KOPT-K1 (cell line): Measurements from ENCODE around the gene CARMIL3.

Source experiments
- H3K27ac ChIP-seq: fragments of 200-600 bp; sonication (generic); 2 replicates; pipeline ENCODE4 v1.5.1; 2016; ENCODE audit warnings: antibody characterized with exemption, mild to moderate bottlenecking, low read depth, low read length; ENCODE audit not compliant: poor library complexity, severe bottlenecking
- H3K36me3 ChIP-seq: fragments of 200-600 bp; sonication (generic); 2 replicates; pipeline ENCODE4 v1.5.1; 2017; ENCODE audit warnings: antibody characterized with exemption, mild to moderate bottlenecking, low read length, moderate library complexity; ENCODE audit not compliant: insufficient read depth
- H3K9me3 ChIP-seq: fragments of 200-600 bp; sonication (generic); 2 replicates; pipeline ENCODE4 v1.5.1; 2017; ENCODE audit warnings: antibody characterized with exemption, low read length, mild to moderate bottlenecking; ENCODE audit not compliant: insufficient read depth, poor library complexity, severe bottlenecking

Gene CARMIL3

DNA sequence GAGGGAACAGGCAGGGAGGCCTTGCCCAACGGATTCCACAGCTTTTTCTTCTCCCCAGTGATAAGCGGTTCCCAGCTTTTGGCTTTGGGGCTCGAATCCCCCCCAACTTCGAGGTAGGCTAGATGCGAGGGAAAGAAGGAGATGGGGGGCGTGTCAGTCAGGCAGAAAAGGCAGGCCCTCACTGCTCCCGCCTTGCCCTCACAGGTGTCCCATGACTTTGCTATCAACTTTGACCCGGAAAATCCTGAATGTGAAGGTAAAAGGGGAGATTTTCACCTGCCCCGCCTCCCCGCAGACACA is 24.4 kb downstream of the CARMIL3 start:
- Histone ChIP-seq H3K9me3 (no peaks in the 10 kb centered on the region), H3K36me3 (no peaks in the 10 kb centered on the region), H3K27ac (no peak overlapping the region)

DNA sequence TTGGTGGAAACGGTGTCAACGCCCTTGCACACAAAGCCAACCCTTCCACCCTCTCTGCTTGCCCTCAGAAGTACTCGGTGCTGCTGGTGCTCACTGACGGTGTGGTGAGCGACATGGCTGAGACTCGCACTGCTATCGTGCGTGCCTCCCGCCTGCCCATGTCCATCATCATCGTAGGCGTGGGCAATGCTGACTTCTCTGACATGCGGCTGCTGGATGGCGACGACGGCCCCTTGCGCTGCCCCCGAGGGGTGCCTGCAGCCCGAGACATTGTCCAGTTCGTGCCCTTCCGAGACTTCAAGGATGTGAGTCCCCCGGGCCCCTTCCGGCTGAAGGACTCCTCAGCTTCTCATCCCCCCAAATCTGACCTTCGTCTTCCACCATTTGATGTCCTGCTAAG is 25.3 kb downstream of the CARMIL3 start:
- Histone ChIP-seq H3K27ac (no peak overlapping the region), H3K36me3 (no peaks in the 10 kb centered on the region)

GRCh38 chr14:24078146-24078545 is 26.3 kb downstream of the CARMIL3 start:
- Histone ChIP-seq H3K9me3 (no peaks in the 10 kb centered on the region), H3K27ac (no peak overlapping the region), H3K36me3 (no peaks in the 10 kb centered on the region)

More for the DNA sequence above, 25.3 kb downstream of the CARMIL3 start:
- H3K9me3 ChIP-seq = no peaks in the 10 kb centered on the region

DNA sequence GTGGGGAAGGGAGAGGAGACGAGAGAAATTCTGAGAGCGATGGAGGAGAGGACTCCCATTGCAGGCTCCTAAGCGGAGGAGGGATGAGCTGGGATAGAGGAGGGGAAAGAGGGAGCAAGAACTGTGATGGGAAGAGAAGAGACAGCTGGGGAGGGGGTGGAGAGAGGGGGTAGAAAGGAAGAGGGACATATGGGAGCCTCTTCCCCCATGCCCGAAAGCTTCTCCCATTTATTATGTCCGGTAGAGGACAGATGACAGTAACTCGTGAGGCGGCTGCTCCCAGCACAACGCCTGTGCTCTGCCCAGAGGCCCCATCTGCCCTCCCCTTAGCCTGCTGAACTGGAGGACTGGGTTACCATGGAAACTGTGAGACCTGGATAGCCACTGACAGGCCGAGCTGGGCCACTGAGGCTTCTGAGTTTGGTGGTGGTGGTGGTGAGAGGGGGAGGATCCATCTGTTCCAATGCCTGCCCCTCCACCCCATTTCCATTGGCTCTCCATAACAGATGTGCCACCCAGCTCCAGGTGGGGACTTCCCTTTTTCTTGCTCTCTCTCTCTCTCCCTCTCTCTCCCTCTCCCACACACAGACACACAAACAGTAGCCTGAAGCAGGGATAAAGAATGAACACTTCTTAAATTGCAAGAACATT is 27.8 kb downstream of the CARMIL3 start:
- H3K36me3 ChIP-seq = no peaks in the 10 kb centered on the region
- no peaks in the 10 kb centered on the region for H3K9me3 ChIP-seq
- H3K27ac ChIP-seq = no peak overlapping the region

GRCh38 chr14:24080142-24080530 is 28.3 kb downstream of the CARMIL3 start:
- Histone ChIP-seq H3K9me3 (no peaks in the 10 kb centered on the region), H3K27ac (no peak overlapping the region)

DNA sequence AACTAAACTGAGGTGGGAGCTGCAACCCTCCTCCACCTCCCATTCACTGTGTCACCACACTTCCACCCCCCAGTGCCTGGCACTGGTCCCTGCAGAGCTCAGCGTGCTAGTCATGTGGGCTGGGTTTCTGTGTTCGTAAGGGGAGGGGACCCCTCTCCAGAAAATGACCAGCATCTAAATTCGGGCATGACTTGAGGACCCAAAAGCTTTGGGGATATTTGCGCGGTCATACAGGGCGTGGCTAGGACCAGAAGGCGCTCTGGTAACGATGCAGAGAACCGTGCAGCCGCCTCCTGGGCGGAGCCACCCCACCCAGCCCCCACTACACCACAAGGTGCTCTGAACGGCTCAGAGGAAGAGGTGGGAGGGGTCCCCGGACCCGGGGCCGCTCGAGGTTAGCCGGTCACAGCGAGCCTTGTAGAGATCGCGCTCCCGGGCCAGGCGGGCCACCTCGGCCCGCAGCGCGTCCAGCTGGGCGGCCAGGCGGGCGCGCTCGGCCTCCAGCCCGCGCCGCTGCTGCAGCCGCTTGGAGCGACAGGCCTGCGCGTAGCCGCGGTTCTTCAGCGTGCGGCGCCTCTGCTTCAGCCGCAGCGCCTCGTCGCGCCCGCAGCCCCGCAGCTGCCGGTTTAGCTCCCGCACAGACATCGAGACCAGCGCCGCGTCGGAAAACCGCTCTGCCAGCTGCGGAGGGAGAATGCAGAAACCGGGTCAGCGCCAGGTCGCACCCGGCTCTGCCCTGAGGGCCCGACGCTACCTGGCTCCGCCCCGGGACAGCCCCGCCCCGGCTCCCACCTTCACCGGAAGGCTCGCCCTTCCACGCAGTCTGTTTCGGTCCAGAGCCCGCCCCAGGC is 29.3 kb downstream of the CARMIL3 start:
- H3K9me3 ChIP-seq = no peaks in the 10 kb centered on the region
- H3K27ac ChIP-seq = peak overlapping the region; percentile 29
- H3K36me3 ChIP-seq = no peaks in the 10 kb centered on the region

More at GRCh38 chr14:24080142-24080530, 28.3 kb downstream of the CARMIL3 start:
- H3K36me3 ChIP-seq = no peaks in the 10 kb centered on the region

DNA sequence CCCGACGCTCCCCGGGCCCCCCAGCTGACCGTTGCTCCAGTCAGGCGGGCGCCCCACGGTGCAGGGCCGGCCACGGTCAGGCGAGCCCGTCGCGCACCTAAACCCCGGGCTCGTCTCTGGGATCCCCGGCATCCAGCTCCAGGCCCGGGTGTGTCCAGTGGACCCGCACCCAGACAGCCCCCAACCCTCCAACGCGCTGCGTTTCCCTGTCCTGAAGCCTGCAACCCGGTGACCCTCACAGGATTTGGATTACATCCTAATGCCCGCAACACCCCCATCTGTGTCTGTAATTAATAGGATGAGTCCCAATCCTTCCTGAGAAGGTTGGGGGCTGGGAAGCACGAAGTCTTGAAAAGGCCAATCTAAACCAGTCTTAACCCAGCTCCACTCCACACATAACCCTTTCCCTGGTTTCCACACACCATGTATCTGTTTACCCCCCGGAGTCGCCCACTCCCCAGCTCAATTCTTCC is 30.0 kb downstream of the CARMIL3 start:
- Histone ChIP-seq H3K9me3 (no peaks in the 10 kb centered on the region), H3K36me3 (no peaks in the 10 kb centered on the region), H3K27ac (no peak overlapping the region)

- Histone ChIP-seq H3K27ac (no peak overlapping the region), H3K9me3 (no peaks in the 10 kb centered on the region), H3K36me3 (no peaks in the 10 kb centered on the region)
These were observed 30.7 kb downstream of the CARMIL3 start for GRCh38 chr14:24082411-24083080.

- no peak overlapping the region for H3K27ac ChIP-seq
- H3K36me3 ChIP-seq = no peaks in the 10 kb centered on the region
- H3K9me3 ChIP-seq = no peaks in the 10 kb centered on the region
These were observed 31.7 kb downstream of the CARMIL3 start for GRCh38 chr14:24083462-24083861.

GRCh38 chr14:24084440-24084839 is 32.6 kb downstream of the CARMIL3 start:
- H3K9me3 ChIP-seq = no peaks in the 10 kb centered on the region
- H3K27ac ChIP-seq = no peak overlapping the region
- no peaks in the 10 kb centered on the region for H3K36me3 ChIP-seq

- no peaks in the 10 kb centered on the region for H3K9me3 ChIP-seq
- no peak overlapping the region for H3K27ac ChIP-seq
- no peaks in the 10 kb centered on the region for H3K36me3 ChIP-seq
These were observed 33.4 kb downstream of the CARMIL3 start for GRCh38 chr14:24085215-24085614.

- Histone ChIP-seq H3K27ac (no peak overlapping the region), H3K36me3 (no peaks in the 10 kb centered on the region), H3K9me3 (no peaks in the 10 kb centered on the region)
These were observed 34.6 kb downstream of the CARMIL3 start for GRCh38 chr14:24086193-24086955.

DNA sequence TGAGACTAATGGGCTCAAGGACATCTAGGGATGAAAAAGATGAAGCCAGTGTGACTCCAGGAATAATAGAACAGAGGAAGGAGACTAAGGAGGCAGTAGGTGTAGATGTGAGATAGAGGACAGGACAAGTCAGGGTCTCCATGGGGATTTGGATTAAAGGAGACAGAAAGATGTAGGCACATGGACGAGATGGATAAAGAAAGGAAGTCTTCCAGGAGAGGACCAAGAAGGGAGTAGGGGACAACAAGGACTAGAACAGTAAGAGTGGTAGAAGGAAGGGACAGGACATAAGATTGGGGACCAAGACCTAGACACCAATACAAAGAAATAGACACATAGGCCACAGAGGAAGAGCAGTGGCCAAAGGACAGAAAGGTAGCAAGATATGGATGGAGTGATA is 35.2 kb downstream of the CARMIL3 start:
- Histone ChIP-seq H3K9me3 (no peaks in the 10 kb centered on the region), H3K36me3 (no peaks in the 10 kb centered on the region), H3K27ac (no peak overlapping the region)

DNA sequence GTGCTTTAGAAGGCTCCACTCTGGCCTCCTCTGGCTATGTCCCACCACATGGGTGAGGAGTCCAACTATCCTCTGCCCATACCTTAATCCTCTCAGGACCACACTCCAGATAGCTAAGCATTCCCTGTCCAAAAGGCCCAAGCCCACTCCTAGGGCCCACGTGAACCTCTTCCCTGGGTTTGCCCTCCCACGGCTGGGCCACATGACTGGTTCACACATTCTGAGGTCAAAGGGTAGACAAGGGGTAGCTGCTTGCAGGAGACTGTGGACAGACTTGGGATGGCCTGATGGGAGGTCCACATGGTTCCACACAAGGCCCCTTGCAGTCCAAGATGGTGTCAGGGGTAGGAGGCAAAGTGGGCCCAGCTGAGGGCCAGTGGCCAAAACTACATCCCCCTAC is 36.3 kb downstream of the CARMIL3 start:
- no peaks in the 10 kb centered on the region for H3K36me3 ChIP-seq
- no peaks in the 10 kb centered on the region for H3K9me3 ChIP-seq
- H3K27ac ChIP-seq = no peak overlapping the region

GRCh38 chr14:24089890-24090289 is 38.1 kb downstream of the CARMIL3 start:
- Histone ChIP-seq H3K9me3 (no peaks in the 10 kb centered on the region), H3K36me3 (no peaks in the 10 kb centered on the region), H3K27ac (no peak overlapping the region)
